ENCODE results near the gene GRB2. TPM values are rescaled to one million over a fixed set of nuclear protein-coding genes. Genes with fewer than 3 reads are reported as not detected.
A peak's percentile ranks its signal among the peaks of the same experiment; 100 is the strongest.

Gene GRB2
- total RNA-seq, 1 donor from 2014 or later: 84.8 TPM

GRCh38 chr17:75308732-75309629 lies 96.5 kb downstream of the GRB2 start:
- TF ChIP-seq CTCF (IDR thresholded peaks at IDR 0.05; ENCODE audit: unreplicated experiment): no peak
- no peaks in the 10 kb centered on the region for H3K9me3 Mint-ChIP-seq (ENCODE audit: low read depth)
- no peaks in the 10 kb centered on the region for H3K27me3 Mint-ChIP-seq
- no peaks in the 10 kb centered on the region for H3K36me3 Mint-ChIP-seq (ENCODE audit: insufficient read depth)
- H3K4me3 Mint-ChIP-seq (ENCODE audit: low read depth): peak overlapping the region; percentile 14
- DNase-seq (ENCODE audit: low spot score, unreplicated experiment): no peak
- peaks cover 25% of the 10 kb centered on the region for H3K4me1 Mint-ChIP-seq (ENCODE audit: low read depth)
- peak overlapping the region; percentile 87 for H3K27ac Mint-ChIP-seq

GRCh38 chr17:75307957-75308731 lies 97.3 kb downstream of the GRB2 start:
- H3K36me3 Mint-ChIP-seq (ENCODE audit: insufficient read depth): no peaks in the 10 kb centered on the region
- no peak for TF ChIP-seq CTCF (IDR thresholded peaks at IDR 0.05; ENCODE audit: unreplicated experiment)
- no peak for DNase-seq (ENCODE audit: low spot score, unreplicated experiment)
- H3K4me3 Mint-ChIP-seq (ENCODE audit: low read depth): peak overlapping the region; percentile 40
- H3K27ac Mint-ChIP-seq: peak overlapping the region; percentile 87
- no peaks in the 10 kb centered on the region for H3K27me3 Mint-ChIP-seq
- peaks cover 23% of the 10 kb centered on the region for H3K4me1 Mint-ChIP-seq (ENCODE audit: low read depth)
- no peaks in the 10 kb centered on the region for H3K9me3 Mint-ChIP-seq (ENCODE audit: low read depth)

- Mint-ChIP-seq H3K4me1 (ENCODE audit: low read depth) (peaks cover 4% of the 10 kb centered on the region), H3K27ac (no peak overlapping the region)
- TF ChIP-seq CTCF (IDR thresholded peaks at IDR 0.05; ENCODE audit: unreplicated experiment): no peak
These were observed 103.8 kb downstream of the GRB2 start for GRCh38 chr17:75301502-75302206.

GRCh38 chr17:75301049-75301448 lies 104.4 kb downstream of the GRB2 start:
- no peak for TF ChIP-seq CTCF (IDR thresholded peaks at IDR 0.05; ENCODE audit: unreplicated experiment)
- H3K27ac Mint-ChIP-seq: no peak overlapping the region
- DNase-seq (ENCODE audit: low spot score, unreplicated experiment): no peak

More at GRCh38 chr17:75301502-75302206, 103.8 kb downstream of the GRB2 start:
- Mint-ChIP-seq H3K9me3 (ENCODE audit: low read depth) (no peaks in the 10 kb centered on the region), H3K36me3 (ENCODE audit: insufficient read depth) (no peaks in the 10 kb centered on the region), H3K27me3 (no peaks in the 10 kb centered on the region), H3K4me3 (ENCODE audit: low read depth) (no peak overlapping the region)
- no peak for DNase-seq (ENCODE audit: low spot score, unreplicated experiment)

GRCh38 chr17:75300280-75300679 lies 105.2 kb downstream of the GRB2 start:
- Mint-ChIP-seq H3K4me3 (ENCODE audit: low read depth) (no peak overlapping the region), H3K27me3 (no peaks in the 10 kb centered on the region), H3K4me1 (ENCODE audit: low read depth) (peaks cover 6% of the 10 kb centered on the region), H3K36me3 (ENCODE audit: insufficient read depth) (no peaks in the 10 kb centered on the region), H3K9me3 (ENCODE audit: low read depth) (no peaks in the 10 kb centered on the region), H3K27ac (no peak overlapping the region)
- no peak for DNase-seq (ENCODE audit: low spot score, unreplicated experiment)
- no peak for TF ChIP-seq CTCF (IDR thresholded peaks at IDR 0.05; ENCODE audit: unreplicated experiment)

More at GRCh38 chr17:75301049-75301448, 104.4 kb downstream of the GRB2 start:
- Mint-ChIP-seq H3K9me3 (ENCODE audit: low read depth) (no peaks in the 10 kb centered on the region), H3K4me1 (ENCODE audit: low read depth) (peaks cover 4% of the 10 kb centered on the region), H3K4me3 (ENCODE audit: low read depth) (no peak overlapping the region), H3K27me3 (no peaks in the 10 kb centered on the region), H3K36me3 (ENCODE audit: insufficient read depth) (no peaks in the 10 kb centered on the region)

All from progenitor cell of endocrine pancreas (in vitro differentiated cells).